ENCODE results near the gene HSDL1. TPM values are rescaled to one million over a fixed set of nuclear protein-coding genes. Genes with fewer than 3 reads are reported as not detected.

HSDL1 gene
- total RNA-seq, 1 experiment from 2014 or later, result 35.8 TPM

DNA sequence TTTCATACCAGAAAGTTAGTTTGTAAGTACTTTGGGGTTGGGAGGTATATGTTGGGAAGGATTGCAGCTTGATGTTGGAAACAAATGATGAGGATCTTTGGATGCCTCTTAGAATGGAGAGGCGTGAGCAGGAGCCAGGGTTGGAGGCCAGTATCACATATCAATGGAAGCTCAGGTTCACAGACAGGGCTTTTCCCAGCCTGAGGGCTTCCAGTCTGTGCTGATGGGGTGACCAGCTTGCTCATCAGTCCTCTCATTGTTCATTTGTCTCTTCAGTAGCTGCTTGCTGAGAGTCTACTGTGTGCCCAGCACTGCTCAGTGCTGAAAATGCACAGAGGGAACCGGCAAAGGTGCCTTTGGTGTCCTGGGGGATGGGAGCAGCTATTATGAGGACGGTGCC is 5.9 kb upstream of the HSDL1 start:
- TF ChIP-seq EGR1 (IDR thresholded peaks at IDR 0.05; ENCODE audit: low read depth) (no peak), SIN3A (IDR thresholded peaks at IDR 0.05; ENCODE audit: low read depth) (no peak), TCF7L2 (IDR thresholded peaks at IDR 0.05; ENCODE audit: borderline replicate concordance, extremely low read depth, insufficient read depth, insufficient read length) (no peak), FOSL1 (IDR thresholded peaks at IDR 0.05; ENCODE audit: low read depth) (no peak), YY1 (IDR thresholded peaks at IDR 0.05; ENCODE audit: extremely low read depth, insufficient replicate concordance, low read depth, low read length) (no peak), SP1 (IDR thresholded peaks at IDR 0.05; ENCODE audit: low read depth) (no peak), RAD21 (IDR thresholded peaks at IDR 0.05; ENCODE audit: low read depth) (no peak), POLR2AphosphoS5 (IDR thresholded peaks at IDR 0.05; ENCODE audit: low read depth, low read length) (no peak), ZFX (IDR thresholded peaks at IDR 0.05) (no peak), EZH2 (IDR thresholded peaks at IDR 0.05) (no peak), CEBPB (IDR thresholded peaks at IDR 0.05; ENCODE audit: low read depth) (no peak), ZNF274 (IDR thresholded peaks at IDR 0.05; ENCODE audit: low read depth, low read length) (no peak), SRF (IDR thresholded peaks at IDR 0.05; ENCODE audit: low read depth) (no peak), POLR2A (IDR thresholded peaks at IDR 0.05; ENCODE audit: borderline replicate concordance, extremely low read depth, insufficient read depth, insufficient read length) (no peak), EZH2phosphoT487 (IDR thresholded peaks at IDR 0.05; ENCODE audit: borderline replicate concordance) (no peak), ELF1 (IDR thresholded peaks at IDR 0.05; ENCODE audit: borderline replicate concordance, low read depth) (no peak)
- TF ChIP-seq, protein P1, sequence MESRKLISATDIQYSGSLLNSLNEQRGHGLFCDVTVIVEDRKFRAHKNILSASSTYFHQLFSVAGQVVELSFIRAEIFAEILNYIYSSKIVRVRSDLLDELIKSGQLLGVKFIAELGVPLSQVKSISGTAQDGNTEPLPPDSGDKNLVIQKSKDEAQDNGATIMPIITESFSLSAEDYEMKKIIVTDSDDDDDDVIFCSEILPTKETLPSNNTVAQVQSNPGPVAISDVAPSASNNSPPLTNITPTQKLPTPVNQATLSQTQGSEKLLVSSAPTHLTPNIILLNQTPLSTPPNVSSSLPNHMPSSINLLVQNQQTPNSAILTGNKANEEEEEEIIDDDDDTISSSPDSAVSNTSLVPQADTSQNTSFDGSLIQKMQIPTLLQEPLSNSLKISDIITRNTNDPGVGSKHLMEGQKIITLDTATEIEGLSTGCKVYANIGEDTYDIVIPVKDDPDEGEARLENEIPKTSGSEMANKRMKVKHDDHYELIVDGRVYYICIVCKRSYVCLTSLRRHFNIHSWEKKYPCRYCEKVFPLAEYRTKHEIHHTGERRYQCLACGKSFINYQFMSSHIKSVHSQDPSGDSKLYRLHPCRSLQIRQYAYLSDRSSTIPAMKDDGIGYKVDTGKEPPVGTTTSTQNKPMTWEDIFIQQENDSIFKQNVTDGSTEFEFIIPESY (IDR thresholded peaks at IDR 0.05; ENCODE audit: extremely low read depth, insufficient replicate concordance, low read length), result no peak
- TF ChIP-seq, protein P2, sequence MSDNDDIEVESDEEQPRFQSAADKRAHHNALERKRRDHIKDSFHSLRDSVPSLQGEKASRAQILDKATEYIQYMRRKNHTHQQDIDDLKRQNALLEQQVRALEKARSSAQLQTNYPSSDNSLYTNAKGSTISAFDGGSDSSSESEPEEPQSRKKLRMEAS (IDR thresholded peaks at IDR 0.05), result no peak
- TF ChIP-seq, protein P3, sequence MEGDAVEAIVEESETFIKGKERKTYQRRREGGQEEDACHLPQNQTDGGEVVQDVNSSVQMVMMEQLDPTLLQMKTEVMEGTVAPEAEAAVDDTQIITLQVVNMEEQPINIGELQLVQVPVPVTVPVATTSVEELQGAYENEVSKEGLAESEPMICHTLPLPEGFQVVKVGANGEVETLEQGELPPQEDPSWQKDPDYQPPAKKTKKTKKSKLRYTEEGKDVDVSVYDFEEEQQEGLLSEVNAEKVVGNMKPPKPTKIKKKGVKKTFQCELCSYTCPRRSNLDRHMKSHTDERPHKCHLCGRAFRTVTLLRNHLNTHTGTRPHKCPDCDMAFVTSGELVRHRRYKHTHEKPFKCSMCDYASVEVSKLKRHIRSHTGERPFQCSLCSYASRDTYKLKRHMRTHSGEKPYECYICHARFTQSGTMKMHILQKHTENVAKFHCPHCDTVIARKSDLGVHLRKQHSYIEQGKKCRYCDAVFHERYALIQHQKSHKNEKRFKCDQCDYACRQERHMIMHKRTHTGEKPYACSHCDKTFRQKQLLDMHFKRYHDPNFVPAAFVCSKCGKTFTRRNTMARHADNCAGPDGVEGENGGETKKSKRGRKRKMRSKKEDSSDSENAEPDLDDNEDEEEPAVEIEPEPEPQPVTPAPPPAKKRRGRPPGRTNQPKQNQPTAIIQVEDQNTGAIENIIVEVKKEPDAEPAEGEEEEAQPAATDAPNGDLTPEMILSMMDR (IDR thresholded peaks at IDR 0.05 in 2 of 3, conservative IDR thresholded peaks at IDR 0.05 in 1 of 3; ENCODE audit: borderline replicate concordance in 1 of 3, insufficient read depth in 1 of 3, low read depth in 2 of 3, low read length in 2 of 3), result no peak
- TF ChIP-seq, protein P4, sequence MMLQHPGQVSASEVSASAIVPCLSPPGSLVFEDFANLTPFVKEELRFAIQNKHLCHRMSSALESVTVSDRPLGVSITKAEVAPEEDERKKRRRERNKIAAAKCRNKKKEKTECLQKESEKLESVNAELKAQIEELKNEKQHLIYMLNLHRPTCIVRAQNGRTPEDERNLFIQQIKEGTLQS (IDR thresholded peaks at IDR 0.05), result no peak
- ATAC-seq (no peak), DNase-seq (ENCODE audit: low read depth, low spot score) (no peak)
- H3K27ac ChIP-seq (ENCODE audit: low read depth, low read length), result no peak overlapping the region
- no peaks in the 10 kb centered on the region for H3K79me2 ChIP-seq (ENCODE audit: insufficient read depth, low read length)
- no peak overlapping the region for H2AFZ ChIP-seq (ENCODE audit: low read depth, low read length, poor library complexity, severe bottlenecking)
- H4K20me1 ChIP-seq (ENCODE audit: insufficient read depth), result no peaks in the 10 kb centered on the region
- ChIA-PET CTCF (no interaction called here), RAD21 (ENCODE audit: low non-redundant PET in 1 of 2, low total read pairs in 2 of 2, uncharacterized antibody in 2 of 2, unreplicated experiment in 2 of 2) (no interaction called here), POLR2A (no interaction called here)
- no peaks in the 10 kb centered on the region for H3K36me3 ChIP-seq (ENCODE audit: control insufficient read depth in 1 of 2, insufficient read depth in 2 of 2, low read length in 2 of 2)
- H3K4me2 ChIP-seq (ENCODE audit: low read length), result no peak overlapping the region
- peaks cover 0 to 5% of the 10 kb centered on the region in 2 experiments; a peak in 2 of 4 replicates for H3K4me1 ChIP-seq (ENCODE audit: control insufficient read depth in 1 of 2, insufficient read depth in 2 of 2, low read length in 2 of 2)
- no peak overlapping the region for H3K4me3 ChIP-seq (replicated peaks in 1 of 2; ENCODE audit: low read depth in 1 of 2, low read length in 2 of 2)
- no peak overlapping the region for H3K9ac ChIP-seq (ENCODE audit: low read length)
- H3K9me3 ChIP-seq (ENCODE audit: control insufficient read depth in 1 of 2, insufficient read depth in 1 of 2, low read depth in 1 of 2, low read length in 2 of 2), result no peaks in the 10 kb centered on the region; a peak in 1 of 4 replicates
- BruUV-seq (replicated peaks), result no TSS peak
- intact Hi-C loops (cut with micrococcal nuclease), result no loop called here
- no peaks in the 10 kb centered on the region for H3K27me3 ChIP-seq (ENCODE audit: insufficient read depth, low read length)
- no peaks in the 10 kb centered on the region for H3K9me2 ChIP-seq (ENCODE audit: insufficient read depth)

Measured in HCT116 (cell line).